Measurements from ENCODE around the gene SLC26A11. TPM values are rescaled to one million over a fixed set of nuclear protein-coding genes. Genes with fewer than 3 reads are reported as not detected.
A peak's percentile ranks its signal among the peaks of the same experiment; 100 is the strongest.

The SLC26A11 gene
- total and polyA plus RNA-seq, 2 of the 13 experiments (the other 11 are each of a cell fraction or from before 2014, with no cell fraction given): 8.7 to 13.2 TPM

- TF ChIP-seq ZNF572 (CRISPR knock-in tag; IDR thresholded peaks at IDR 0.05) (0 out of 2 replicates have a peak, but pooled peaks have one; percentile 73), SIX4 (CRISPR knock-in tag; IDR thresholded peaks at IDR 0.05) (0 out of 2 replicates have a peak, but pooled peaks have one; percentile 31), ZNF564 (CRISPR knock-in tag; IDR thresholded peaks at IDR 0.05) (peak; percentile 61; the same call in 1 of the 2 replicates), KLF6 (CRISPR knock-in tag; IDR thresholded peaks at IDR 0.05) (no peak), MAZ (IDR thresholded peaks at IDR 0.05; ENCODE audit: borderline replicate concordance, low read depth, low read length) (no peak), MAZ (CRISPR knock-in tag; IDR thresholded peaks at IDR 0.05; ENCODE audit: low read depth) (no peak; the same call in 1 of the 2 replicates), SAP130 (CRISPR knock-in tag; IDR thresholded peaks at IDR 0.05; ENCODE audit: low read depth) (peak; percentile 98), ZNF557 (CRISPR knock-in tag; IDR thresholded peaks at IDR 0.05) (peak; percentile 73; the same call in 1 of the 2 replicates), HNF4G (IDR thresholded peaks at IDR 0.05; ENCODE audit: borderline replicate concordance, low read depth, low read length) (peak; percentile 47; the same call in 1 of the 2 replicates), HNF4G (CRISPR knock-in tag; IDR thresholded peaks at IDR 0.05; ENCODE audit: borderline replicate concordance, low read depth) (no peak), ISL2 (CRISPR knock-in tag; IDR thresholded peaks at IDR 0.05) (peak; percentile 30; the same call in 1 of the 2 replicates), ZNF580 (CRISPR knock-in tag; IDR thresholded peaks at IDR 0.05; ENCODE audit: borderline replicate concordance, low read depth) (peak; percentile 81), RELA (CRISPR knock-in tag; IDR thresholded peaks at IDR 0.05) (no peak), ZHX2 (IDR thresholded peaks at IDR 0.05; ENCODE audit: low read depth) (no peak), ZHX2 (CRISPR knock-in tag; IDR thresholded peaks at IDR 0.05; ENCODE audit: borderline replicate concordance) (no peak), SKI (IDR thresholded peaks at IDR 0.05; ENCODE audit: partially characterized antibody) (peak; percentile 65), ZNF878 (CRISPR knock-in tag; IDR thresholded peaks at IDR 0.05) (no peak; the same call in 1 of the 2 replicates), ZBTB20 (CRISPR knock-in tag; IDR thresholded peaks at IDR 0.05; ENCODE audit: borderline replicate concordance, low read depth) (peak; percentile 85), ZNF614 (CRISPR knock-in tag; IDR thresholded peaks at IDR 0.05; ENCODE audit: borderline replicate concordance) (peak; percentile 71), ZNF574 (CRISPR knock-in tag; IDR thresholded peaks at IDR 0.05) (peak; percentile 57; the same call in 1 of the 2 replicates)
These were observed 43.3 kb downstream of the SLC26A11 start (continued) for GRCh38 chr17:80263253-80264204.

Measured in HepG2 (cell line).